Endothelial cell of umbilical vein (primary cell): Measurements from ENCODE around the gene AGPAT2. TPM values are rescaled to one million over a fixed set of nuclear protein-coding genes. Genes with fewer than 3 reads are reported as not detected.
"Not testable (repeated sequence)": the region's sequence is repeated elsewhere in the genome, so short reads cannot be mapped to it uniquely, and the experiment has no call there.

Experiments used
- BruUV-seq: library from RNA; stranded (reverse); fragments of 400-500 nt; replicated peaks from 2 replicates; lab custom pipeline; 2021; lab: Mats Ljungman, UMichigan
- CTCF ChIA-PET: fragments of 300-600, 350-600 bp; sonication (Branson Sonifier 250); formaldehyde crosslinking; loops from one replicate; lab custom pipeline; 2021; ENCODE audit warnings: antibody characterized with exemption, inconsistent platforms; lab: Charles Lee
- POLR2A ChIA-PET: fragments of 300-600, 350-600 bp; sonication (Branson Sonifier 250); formaldehyde crosslinking; loops from one replicate; lab custom pipeline; 2021; ENCODE audit warnings: antibody characterized with exemption, inconsistent platforms; lab: Charles Lee
- DNase-seq: peaks from one replicate; pipeline ENCODE4 v3.0.0-alpha.2; 2011; ENCODE audit warnings: low read depth, low spot score
- FAIRE-seq: peaks from 2 replicates; lab custom pipeline; 2011; peaks lifted over from hg19 to GRCh38; lab: Jason Lieb, UNC
- H2AFZ ChIP-seq: 2 replicates; pipeline ENCODE4 v1.6.0; 2012; ENCODE audit warnings: low read depth, low read length, control low read depth, inconsistent platforms
- H3K27ac ChIP-seq: 2 replicates; pipeline ENCODE4 v1.5.1; 2011; ENCODE audit warnings: low read depth, mild to moderate bottlenecking, control low read depth, low read length, moderate library complexity; ENCODE audit not compliant: insufficient read depth
- H3K27me3 ChIP-seq, 2 experiments: 2 replicates each; pipeline versions ENCODE4 v1.6.0 to v1.6.1; 2011; ENCODE audit warnings: low read length in 2 of 2, mixed read lengths in 1 of 2; ENCODE audit not compliant: control insufficient read depth in 2 of 2, insufficient read depth in 2 of 2
- H3K36me3 ChIP-seq, 2 experiments: 2 replicates in 1 of 2; 3 replicates in 1 of 2; pipeline ENCODE4 v1.5.1; 2011; ENCODE audit warnings: low read length in 2 of 2, mild to moderate bottlenecking in 1 of 2, moderate library complexity in 1 of 2; ENCODE audit not compliant: control insufficient read depth in 2 of 2, insufficient read depth in 2 of 2; ENCODE audit errors: extremely low read depth in 1 of 2
- H3K4me1 ChIP-seq: 3 replicates; pipeline ENCODE4 v1.5.1; 2011; ENCODE audit warnings: mild to moderate bottlenecking, low read length; ENCODE audit not compliant: control insufficient read depth, insufficient read depth; ENCODE audit errors: extremely low read depth
- H3K4me2 ChIP-seq: 2 replicates; pipeline ENCODE4 v1.6.1; 2011; ENCODE audit warnings: low read length, control low read depth, mixed read lengths; ENCODE audit not compliant: insufficient read depth
- H3K4me3 ChIP-seq, 3 experiments: fragments of 200-600 bp in 1 of 3; sonication (generic), shearing (Covaris generic) in 1 of 3; replicated peaks in 1 of 3; 2 replicates each; pipeline ENCODE4 v1.5.1; 2011 to 2016; ENCODE audit warnings: control low read depth in 3 of 3, low read length in 3 of 3, mild to moderate bottlenecking in 2 of 3, inconsistent platforms in 1 of 3, low read depth in 1 of 3, moderate library complexity in 1 of 3; ENCODE audit not compliant: insufficient read depth in 1 of 3
- H3K79me2 ChIP-seq: 2 replicates; pipeline ENCODE4 v1.6.0; 2012; ENCODE audit warnings: low read length, inconsistent platforms; ENCODE audit not compliant: control insufficient read depth, insufficient read depth
- H3K9ac ChIP-seq: replicated peaks from 2 replicates; pipeline ENCODE3; 2011; ENCODE audit warnings: low read length, control low read depth; ENCODE audit not compliant: insufficient read depth; ENCODE audit errors: extremely low read depth
- H3K9me1 ChIP-seq: replicated peaks from 3 replicates; pipeline ENCODE4 v1.6.0; 2011; ENCODE audit warnings: mild to moderate bottlenecking, low read length; ENCODE audit not compliant: control insufficient read depth, insufficient read depth; ENCODE audit errors: extremely low read depth
- H3K9me3 ChIP-seq: replicated peaks from 2 replicates; pipeline ENCODE4 v1.5.1; 2012; ENCODE audit warnings: low read length, inconsistent platforms; ENCODE audit not compliant: control insufficient read depth, insufficient read depth
- H4K20me1 ChIP-seq: replicated peaks from 2 replicates; pipeline ENCODE3; 2011; ENCODE audit warnings: mild to moderate bottlenecking, low read length; ENCODE audit not compliant: control insufficient read depth, insufficient read depth; ENCODE audit errors: extremely low read depth
- EZH2 ChIP-seq: IDR thresholded peaks from 2 replicates; pipeline ENCODE4 v1.6.1; 2012; ENCODE audit warnings: borderline replicate concordance, low read depth, mild to moderate bottlenecking, moderate library complexity, low read length, inconsistent platforms; ENCODE audit not compliant: severe bottlenecking
- FOS ChIP-seq: IDR thresholded peaks from 2 replicates; pipeline ENCODE4 v1.6.1; 2011; ENCODE audit warnings: mild to moderate bottlenecking, low read length, moderate library complexity, borderline replicate concordance; ENCODE audit not compliant: insufficient read depth
- GATA2 ChIP-seq: IDR thresholded peaks from 2 replicates; pipeline ENCODE4 v1.7.0; 2011; ENCODE audit warnings: low read depth, mild to moderate bottlenecking, moderate library complexity, mixed read lengths, low read length; ENCODE audit not compliant: insufficient read length, insufficient read depth
- JUN ChIP-seq: IDR thresholded peaks from 2 replicates; pipeline ENCODE4 v1.6.1; 2011; ENCODE audit warnings: borderline replicate concordance, low read depth; ENCODE audit not compliant: insufficient read length, insufficient read depth
- MYC ChIP-seq: IDR thresholded peaks from one replicate; pipeline ENCODE4 v1.6.1; 2011; ENCODE audit warnings: mild to moderate bottlenecking, low read depth, low read length
- POLR2A ChIP-seq: IDR thresholded peaks from 2 replicates; pipeline ENCODE4 v1.6.1; 2012; ENCODE audit warnings: low read depth, mild to moderate bottlenecking, control low read depth, low read length
- POLR2AphosphoS5 ChIP-seq: IDR thresholded peaks from 2 replicates; pipeline ENCODE4 v1.6.1; 2012; ENCODE audit warnings: low read depth, mild to moderate bottlenecking, control low read depth, low read length, moderate library complexity; ENCODE audit not compliant: insufficient read depth
- dilution Hi-C: fragments of 300-500 bp; cut with MboI; formaldehyde crosslinking; loops from one replicate; pipeline ENCODE4 v1.15.0; 2019; ENCODE audit warnings: low sequenced_read_pairs; ENCODE audit not compliant: extremely low pct_ligation_motif_present
- intact Hi-C: fragments of 100-400 bp; cut with micrococcal nuclease; formaldehyde crosslinking; loops from one replicate; pipeline ENCODE4 v1.10.0; 2022
- polyA plus RNA-seq, 4 experiments: library from polyadenylated mRNA; depleted of rRNA in 3 of 4; stranded (reverse) in 3 of 4; unstranded in 1 of 4; fragments of >200 nt; gene quantifications; 2 replicates each; pipeline versions ENCODE4 v1.2.1 to v1.2.3, GENCODE V29; 2011 to 2012; ENCODE audit warnings: missing spikeins in 1 of 4
- total RNA-seq: library from RNA; stranded (reverse); gene quantifications from 2 replicates; pipeline ENCODE4 v1.2.3, GENCODE V29; 2021
- TF ChIP-seq, protein P1 (sequence below): IDR thresholded peaks from 2 replicates; pipeline ENCODE4 v1.6.1; 2011; ENCODE audit not compliant: insufficient read depth, insufficient read length
- TF ChIP-seq, protein P2 (sequence below), 2 donors: IDR thresholded peaks; 1 replicate in 1 of 2; 2 replicates in 1 of 2; pipeline ENCODE4 v1.5.1; 2011; ENCODE audit warnings: low read length in 2 of 2, mild to moderate bottlenecking in 2 of 2, moderate library complexity in 2 of 2, control low read depth in 1 of 2, inconsistent platforms in 1 of 2, low read depth in 1 of 2; ENCODE audit not compliant: insufficient read depth in 1 of 2; ENCODE audit errors: extremely low read depth in 1 of 2

AGPAT2 gene
- total and polyA plus RNA-seq, 2 donors (not counting 3 experiments of a cell fraction or from before 2014, with no cell fraction given), result 45.5 to 55.3 TPM

DNA sequence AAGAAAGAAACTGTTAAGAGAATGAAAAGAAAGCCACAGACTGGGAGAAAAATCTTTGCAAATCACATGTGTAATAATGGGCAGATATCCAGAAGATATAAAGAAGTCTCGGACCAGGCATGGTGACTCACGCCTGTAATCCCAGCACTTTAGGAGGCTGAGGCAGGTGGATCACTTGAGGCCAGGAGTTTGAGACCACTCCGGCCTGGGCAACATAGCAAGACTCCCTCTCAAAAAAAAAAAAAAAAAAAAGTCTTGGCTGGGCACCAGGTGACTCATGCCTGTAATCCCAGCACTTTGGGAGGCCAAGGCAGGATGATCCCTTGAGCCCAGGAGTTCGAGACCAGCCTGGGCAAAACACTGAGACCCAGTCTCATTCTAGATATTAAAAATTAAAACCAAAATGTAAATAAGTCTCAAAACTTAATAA, 24.0 kb upstream of the AGPAT2 start:
- DNase-seq (peak; percentile 80), FAIRE-seq (peak; percentile 67)
- H3K4me2 ChIP-seq, H3K4me3 ChIP-seq, POLR2A ChIA-PET, H3K27me3 ChIP-seq, H3K9me3 ChIP-seq, BruUV-seq, dilution Hi-C loops, H3K27ac ChIP-seq, H4K20me1 ChIP-seq, H3K36me3 ChIP-seq, H2AFZ ChIP-seq, H3K9ac ChIP-seq, H3K9me1 ChIP-seq: not testable (repeated sequence)
- CTCF ChIA-PET, result interaction anchor here (0.6 to 1.2 kb wide), 2 partner anchors 16 to 17 kb away, joined by 3 to 5 read pairs; no protein-coding TSS in a partner anchor
- TF ChIP-seq JUN (peak; percentile 23), FOS (peak; percentile 70)
- Histone ChIP-seq H3K79me2 (peaks cover 31% of the 10 kb centered on the region), H3K4me1 (peaks cover 27% of the 10 kb centered on the region)
- intact Hi-C loops, result loop anchor here (5.0 kb wide), 3 partner anchors 39 to 229 kb away; partner anchors contain the start of gene SEC16A

DNA sequence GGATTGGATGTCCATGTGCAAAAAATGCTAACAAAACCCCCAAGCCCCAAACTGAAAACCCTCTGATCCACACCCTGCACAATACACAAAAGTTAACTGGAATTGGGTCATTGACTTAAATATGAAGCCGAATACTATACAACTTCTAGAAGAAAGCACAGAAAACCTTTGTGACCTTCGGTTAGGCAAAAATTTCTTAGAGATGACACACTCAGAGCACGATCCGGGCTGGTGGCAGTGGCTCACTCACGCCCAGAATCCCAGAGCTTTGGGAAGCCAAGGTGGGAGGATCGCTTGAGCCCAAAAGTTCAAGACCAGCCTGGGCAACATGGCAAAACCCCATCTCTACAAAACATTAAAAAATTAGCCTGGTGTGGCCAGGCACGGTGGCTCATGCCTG, 23.3 kb upstream of the AGPAT2 start:
- dilution Hi-C loops, result no loop called here
- Histone ChIP-seq H4K20me1 (no peaks in the 10 kb centered on the region), H3K36me3 (peaks cover 0 to 2% of the 10 kb centered on the region in 2 experiments), H3K4me3 (no peak overlapping the region), H2AFZ (no peak overlapping the region), H3K4me1 (peaks cover 22% of the 10 kb centered on the region), H3K9ac (no peak overlapping the region), H3K9me3 (no peaks in the 10 kb centered on the region), H3K9me1 (no peaks in the 10 kb centered on the region), H3K27ac (no peak overlapping the region), H3K4me2 (no peak overlapping the region), H3K79me2 (peaks cover 24% of the 10 kb centered on the region), H3K27me3 (no peaks in the 10 kb centered on the region)
- intact Hi-C loops, result loop anchor here (5.0 kb wide), 3 partner anchors 38 to 228 kb away; partner anchors contain the start of gene SEC16A
- no peak for DNase-seq
- POLR2A ChIA-PET, result no interaction called here
- no peak for TF ChIP-seq EZH2
- TF ChIP-seq GATA2, result no peak
- no peak for TF ChIP-seq POLR2A
- no peak for TF ChIP-seq MYC
- no peak for TF ChIP-seq POLR2AphosphoS5
- no peak for TF ChIP-seq JUN
- TF ChIP-seq FOS, result no peak
- TF ChIP-seq, protein P1, sequence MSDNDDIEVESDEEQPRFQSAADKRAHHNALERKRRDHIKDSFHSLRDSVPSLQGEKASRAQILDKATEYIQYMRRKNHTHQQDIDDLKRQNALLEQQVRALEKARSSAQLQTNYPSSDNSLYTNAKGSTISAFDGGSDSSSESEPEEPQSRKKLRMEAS, result no peak
- TF ChIP-seq, protein P2, sequence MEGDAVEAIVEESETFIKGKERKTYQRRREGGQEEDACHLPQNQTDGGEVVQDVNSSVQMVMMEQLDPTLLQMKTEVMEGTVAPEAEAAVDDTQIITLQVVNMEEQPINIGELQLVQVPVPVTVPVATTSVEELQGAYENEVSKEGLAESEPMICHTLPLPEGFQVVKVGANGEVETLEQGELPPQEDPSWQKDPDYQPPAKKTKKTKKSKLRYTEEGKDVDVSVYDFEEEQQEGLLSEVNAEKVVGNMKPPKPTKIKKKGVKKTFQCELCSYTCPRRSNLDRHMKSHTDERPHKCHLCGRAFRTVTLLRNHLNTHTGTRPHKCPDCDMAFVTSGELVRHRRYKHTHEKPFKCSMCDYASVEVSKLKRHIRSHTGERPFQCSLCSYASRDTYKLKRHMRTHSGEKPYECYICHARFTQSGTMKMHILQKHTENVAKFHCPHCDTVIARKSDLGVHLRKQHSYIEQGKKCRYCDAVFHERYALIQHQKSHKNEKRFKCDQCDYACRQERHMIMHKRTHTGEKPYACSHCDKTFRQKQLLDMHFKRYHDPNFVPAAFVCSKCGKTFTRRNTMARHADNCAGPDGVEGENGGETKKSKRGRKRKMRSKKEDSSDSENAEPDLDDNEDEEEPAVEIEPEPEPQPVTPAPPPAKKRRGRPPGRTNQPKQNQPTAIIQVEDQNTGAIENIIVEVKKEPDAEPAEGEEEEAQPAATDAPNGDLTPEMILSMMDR (IDR thresholded peaks at IDR 0.05; ENCODE audit: extremely low read depth in 1 of 2, insufficient read depth in 1 of 2, low read depth in 1 of 2, low read length in 2 of 2), result no peak
- CTCF ChIA-PET, result interaction anchor here (0.6 to 1.2 kb wide), 2 partner anchors 16 to 18 kb away, joined by 3 to 5 read pairs; no protein-coding TSS in a partner anchor
- no TSS peak for BruUV-seq
- no peak for FAIRE-seq
